H9 (cell line): ENCODE results near the gene MYO15A. TPM values are rescaled to one million over a fixed set of nuclear protein-coding genes. Genes with fewer than 3 reads are reported as not detected.

ENCODE experiments used
- DNase-seq: peaks from one replicate; pipeline ENCODE4 v3.0.0-alpha.2; 2017
- H2AFZ ChIP-seq: one replicate; pipeline ENCODE4 v1.6.1; 2013; ENCODE audit warnings: mild to moderate bottlenecking, low read length, control low read depth, moderate library complexity
- H2AK5ac ChIP-seq: 2 replicates; pipeline ENCODE4 v1.6.1; 2013; ENCODE audit warnings: low read length, control low read depth, mixed read lengths; ENCODE audit not compliant: insufficient read length
- H2BK120ac ChIP-seq: one replicate; pipeline ENCODE4 v1.6.1; 2013; ENCODE audit warnings: low read depth, mild to moderate bottlenecking, low read length, control low read depth, inconsistent platforms; ENCODE audit not compliant: poor library complexity, severe bottlenecking
- H2BK12ac ChIP-seq: 2 replicates; pipeline ENCODE4 v1.6.1; 2013; ENCODE audit warnings: low read length, control low read depth, mixed read lengths, low read depth; ENCODE audit not compliant: insufficient read length
- H2BK15ac ChIP-seq: 2 replicates; pipeline ENCODE4 v1.6.1; 2013; ENCODE audit warnings: low read depth, low read length, control low read depth
- H2BK20ac ChIP-seq: one replicate; pipeline ENCODE4 v1.6.1; 2013; ENCODE audit warnings: low read depth, mild to moderate bottlenecking, low read length, control low read depth, inconsistent platforms; ENCODE audit not compliant: poor library complexity, severe bottlenecking
- H2BK5ac ChIP-seq: 2 replicates; pipeline ENCODE4 v1.6.1; 2013; ENCODE audit warnings: low read length, control low read depth, mixed read lengths; ENCODE audit not compliant: insufficient read length
- H3K14ac ChIP-seq: 2 replicates; pipeline ENCODE4 v1.6.1; 2013; ENCODE audit warnings: low read length, control low read depth; ENCODE audit not compliant: insufficient read depth
- H3K18ac ChIP-seq: 2 replicates; pipeline ENCODE4 v1.6.1; 2013; ENCODE audit warnings: low read depth, mild to moderate bottlenecking, mixed read lengths, low read length, control low read depth; ENCODE audit not compliant: insufficient read length
- H3K23ac ChIP-seq: 2 replicates; pipeline ENCODE4 v1.6.1; 2013; ENCODE audit warnings: low read length, control low read depth, mixed read lengths, low read depth; ENCODE audit not compliant: insufficient read length
- H3K23me2 ChIP-seq: 2 replicates; pipeline ENCODE4 v1.6.1; 2013; ENCODE audit warnings: low read depth, mild to moderate bottlenecking, mixed read lengths, low read length, control low read depth; ENCODE audit not compliant: insufficient read length, poor library complexity, severe bottlenecking
- H3K27ac ChIP-seq: 2 replicates; pipeline ENCODE4 v1.5.1; 2013; ENCODE audit warnings: low read length, control low read depth, mixed read lengths, low read depth; ENCODE audit not compliant: insufficient read length
- H3K27me3 ChIP-seq: 2 replicates; pipeline ENCODE4 v1.6.1; 2013; ENCODE audit warnings: low read length, control low read depth, inconsistent platforms; ENCODE audit not compliant: insufficient read depth
- H3K4ac ChIP-seq: 2 replicates; pipeline ENCODE4 v1.6.1; 2013; ENCODE audit warnings: low read depth, mild to moderate bottlenecking, control low read depth, inconsistent platforms, low read length, moderate library complexity
- H3K4me1 ChIP-seq: 2 replicates; pipeline ENCODE4 v1.6.1; 2013; ENCODE audit warnings: low read length, control low read depth, inconsistent platforms; ENCODE audit not compliant: insufficient read depth
- H3K4me2 ChIP-seq: 2 replicates; pipeline ENCODE4 v1.6.1; 2013; ENCODE audit warnings: low read length, control low read depth, mixed read lengths; ENCODE audit not compliant: insufficient read length, insufficient read depth
- H3K56ac ChIP-seq: 2 replicates; pipeline ENCODE4 v1.6.1; 2013; ENCODE audit warnings: low read depth, mild to moderate bottlenecking, mixed read lengths, low read length, control low read depth; ENCODE audit not compliant: insufficient read length
- H3K79me1 ChIP-seq: 2 replicates; pipeline ENCODE4 v1.6.1; 2013; ENCODE audit warnings: low read depth, mild to moderate bottlenecking, moderate library complexity, low read length, control low read depth, inconsistent platforms; ENCODE audit not compliant: insufficient read depth, poor library complexity, severe bottlenecking
- H3K79me2 ChIP-seq: 2 replicates; pipeline ENCODE4 v1.6.1; 2013; ENCODE audit warnings: low read length, control low read depth, inconsistent platforms; ENCODE audit not compliant: insufficient read depth
- H3K9ac ChIP-seq: 2 replicates; pipeline ENCODE4 v1.6.1; 2013; ENCODE audit warnings: low read length, control low read depth, mixed read lengths; ENCODE audit not compliant: insufficient read length; ENCODE audit errors: extremely low read depth
- H3K9me3 ChIP-seq: one replicate; pipeline ENCODE4 v1.6.1; 2013; ENCODE audit warnings: low read depth, low read length, inconsistent platforms; ENCODE audit not compliant: control insufficient read depth
- H3T11ph ChIP-seq: one replicate; pipeline ENCODE4 v1.6.1; 2013; ENCODE audit warnings: mild to moderate bottlenecking, low read length, control low read depth, inconsistent platforms
- H4K20me1 ChIP-seq: one replicate; pipeline ENCODE4 v1.6.1; 2013; ENCODE audit not compliant: control insufficient read depth, insufficient read length, insufficient read depth
- H4K5ac ChIP-seq: 2 replicates; pipeline ENCODE4 v1.6.1; 2013; ENCODE audit warnings: low read depth, mild to moderate bottlenecking, mixed read lengths, low read length, control low read depth; ENCODE audit not compliant: insufficient read length
- H4K8ac ChIP-seq: replicated peaks from 2 replicates; pipeline ENCODE4 v1.6.1; 2013; ENCODE audit warnings: low read length, control low read depth, mixed read lengths, low read depth; ENCODE audit not compliant: insufficient read length
- H4K91ac ChIP-seq: 2 replicates; pipeline ENCODE4 v1.6.1; 2013; ENCODE audit warnings: low read depth, mild to moderate bottlenecking, moderate library complexity, mixed read lengths, low read length, control low read depth; ENCODE audit not compliant: insufficient read length
- H3K27ac Mint-ChIP-seq, 3 experiments: 2 replicates in 2 of 3; 3 replicates in 1 of 3; pipeline ENCODE4 v1.8.0; 2020 to 2021; ENCODE audit warnings: mixed read lengths in 3 of 3, mild to moderate bottlenecking in 1 of 3, moderate library complexity in 1 of 3
- H3K27me3 Mint-ChIP-seq: 2 replicates; pipeline ENCODE4 v1.8.0; 2021; ENCODE audit warnings: low read depth, mild to moderate bottlenecking, moderate library complexity, mixed read lengths
- H3K36me3 Mint-ChIP-seq, 3 experiments: 2 replicates in 2 of 3; 3 replicates in 1 of 3; pipeline ENCODE4 v1.8.0; 2020 to 2021; ENCODE audit warnings: low read depth in 3 of 3, mixed read lengths in 3 of 3; ENCODE audit not compliant: insufficient read depth in 1 of 3
- H3K4me1 Mint-ChIP-seq, 2 experiments: 2 replicates each; pipeline ENCODE4 v1.8.0; 2020; ENCODE audit warnings: mixed read lengths in 2 of 2
- H3K4me3 Mint-ChIP-seq, 2 experiments: 2 replicates in 1 of 2; 3 replicates in 1 of 2; pipeline ENCODE4 v1.8.0; 2020 to 2021; ENCODE audit warnings: mild to moderate bottlenecking in 2 of 2, mixed read lengths in 2 of 2, moderate library complexity in 1 of 2
- H3K9me3 Mint-ChIP-seq, 2 experiments: 2 replicates in 1 of 2; 3 replicates in 1 of 2; pipeline ENCODE4 v1.8.0; 2020; ENCODE audit warnings: mild to moderate bottlenecking in 2 of 2, mixed read lengths in 2 of 2, moderate library complexity in 1 of 2
- WGBS: extraction: QIAGEN DNeasy Blood & Tissue Kit; methylation state at CpG from one replicate; pipeline ENCODE4 v1.1.7; 2013; ENCODE audit warnings: missing lambda C conversion rate, low lambda C conversion rate, mixed read lengths; ENCODE audit not compliant: insufficient read length; ENCODE audit errors: extremely low coverage; 5-methylcytosine and 5-hydroxymethylcytosine counted together
- total RNA-seq: library from RNA; stranded (reverse); gene quantifications from 2 replicates; pipeline ENCODE4 v1.2.1, GENCODE V29; 2021
- TF ChIP-seq, protein P1 (sequence below): fragments of 200-600 bp; sonication (generic); conservative IDR thresholded peaks from 3 replicates; pipeline ENCODE4 v1.8.0; 2021; ENCODE audit warnings: antibody characterized with exemption, mild to moderate bottlenecking

MYO15A gene
- total RNA-seq, 1 experiment from 2014 or later, result 2.5 TPM

DNA sequence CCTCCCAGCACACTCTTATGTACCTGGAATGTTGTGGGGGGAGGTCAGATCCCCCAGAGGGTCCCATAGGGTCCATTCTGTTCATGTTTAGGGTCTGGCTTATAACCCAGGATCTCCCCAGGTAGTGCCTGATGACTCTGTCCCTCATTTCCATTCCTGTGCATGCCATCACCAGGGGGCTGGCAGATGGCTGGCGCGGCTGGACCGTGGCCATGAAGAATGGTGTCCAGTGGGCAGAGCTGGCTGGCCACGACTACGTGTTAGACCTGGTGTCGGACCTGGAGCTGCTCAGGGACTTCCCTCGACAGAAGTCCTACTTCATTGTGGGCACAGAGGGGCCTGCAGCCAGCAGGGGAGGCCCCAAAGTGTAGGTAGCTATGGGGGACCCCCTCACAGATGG is 40.0 kb downstream of the MYO15A start:
- TF ChIP-seq, protein P1, sequence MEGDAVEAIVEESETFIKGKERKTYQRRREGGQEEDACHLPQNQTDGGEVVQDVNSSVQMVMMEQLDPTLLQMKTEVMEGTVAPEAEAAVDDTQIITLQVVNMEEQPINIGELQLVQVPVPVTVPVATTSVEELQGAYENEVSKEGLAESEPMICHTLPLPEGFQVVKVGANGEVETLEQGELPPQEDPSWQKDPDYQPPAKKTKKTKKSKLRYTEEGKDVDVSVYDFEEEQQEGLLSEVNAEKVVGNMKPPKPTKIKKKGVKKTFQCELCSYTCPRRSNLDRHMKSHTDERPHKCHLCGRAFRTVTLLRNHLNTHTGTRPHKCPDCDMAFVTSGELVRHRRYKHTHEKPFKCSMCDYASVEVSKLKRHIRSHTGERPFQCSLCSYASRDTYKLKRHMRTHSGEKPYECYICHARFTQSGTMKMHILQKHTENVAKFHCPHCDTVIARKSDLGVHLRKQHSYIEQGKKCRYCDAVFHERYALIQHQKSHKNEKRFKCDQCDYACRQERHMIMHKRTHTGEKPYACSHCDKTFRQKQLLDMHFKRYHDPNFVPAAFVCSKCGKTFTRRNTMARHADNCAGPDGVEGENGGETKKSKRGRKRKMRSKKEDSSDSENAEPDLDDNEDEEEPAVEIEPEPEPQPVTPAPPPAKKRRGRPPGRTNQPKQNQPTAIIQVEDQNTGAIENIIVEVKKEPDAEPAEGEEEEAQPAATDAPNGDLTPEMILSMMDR, result no peak
- Histone ChIP-seq H2AK5ac (no peak overlapping the region), H2BK120ac (no peak overlapping the region), H3T11ph (no peak overlapping the region), H4K5ac (no peak overlapping the region), H3K14ac (no peak overlapping the region), H2BK15ac (no peak overlapping the region), H3K23ac (no peak overlapping the region), H3K9me3 (no peaks in the 10 kb centered on the region), H2BK20ac (no peak overlapping the region), H3K79me2 (no peaks in the 10 kb centered on the region), H3K79me1 (no peaks in the 10 kb centered on the region), H2AFZ (no peak overlapping the region), H3K23me2 (no peaks in the 10 kb centered on the region), H3K27me3 (no peaks in the 10 kb centered on the region; the same call in 1 of the 2 replicates), H4K20me1 (no peaks in the 10 kb centered on the region), H3K9ac (no peak overlapping the region), H4K91ac (no peak overlapping the region), H2BK5ac (no peak overlapping the region), H3K18ac (no peak overlapping the region), H2BK12ac (no peak overlapping the region), H3K4me2 (no peak overlapping the region), H3K27ac (no peak overlapping the region), H3K4me1 (no peaks in the 10 kb centered on the region; the same call in 1 of the 2 replicates), H4K8ac (no peak overlapping the region), H3K4ac (no peak overlapping the region), H3K56ac (no peak overlapping the region)
- Mint-ChIP-seq H3K27ac (no peak overlapping the region), H3K4me1 (peaks cover 8 to 12% of the 10 kb centered on the region in 2 experiments), H3K9me3 (no peaks in the 10 kb centered on the region), H3K27me3 (peaks cover 10% of the 10 kb centered on the region), H3K4me3 (no peak overlapping the region), H3K36me3 (no peaks in the 10 kb centered on the region)
- DNase-seq, result no peak
- no CpG with 5 or more reads among the region's 7 CpGs for WGBS
